Astrocyte of the spinal cord (primary cell): ENCODE measurements around the gene STPG1.

Experiments
- DNase-seq: peaks from one replicate; pipeline ENCODE4 v3.0.0; 2011; ENCODE audit warnings: low read depth, low spot score
- H3K4me3 ChIP-seq: 2 replicates; pipeline ENCODE4 v1.5.1; 2011; ENCODE audit warnings: low read depth, mild to moderate bottlenecking, low read length, moderate library complexity
- CTCF ChIP-seq: IDR thresholded peaks from 2 replicates; pipeline ENCODE4 v1.5.1; 2012; ENCODE audit warnings: low read depth, mild to moderate bottlenecking, low read length, inconsistent platforms
- in situ Hi-C: cut with HindIII; loops from 2 replicates; pipeline ENCODE4 v1.10.0; 2017; ENCODE audit warnings: low sequenced_read_pairs

The STPG1 gene

GRCh38 chr1:24369199-24369598 is 44.4 kb downstream of the STPG1 start:
- no peak overlapping the region for H3K4me3 ChIP-seq
- no peak for TF ChIP-seq CTCF
- DNase-seq = peak; percentile 31
- in situ Hi-C loops = no loop called here

DNA sequence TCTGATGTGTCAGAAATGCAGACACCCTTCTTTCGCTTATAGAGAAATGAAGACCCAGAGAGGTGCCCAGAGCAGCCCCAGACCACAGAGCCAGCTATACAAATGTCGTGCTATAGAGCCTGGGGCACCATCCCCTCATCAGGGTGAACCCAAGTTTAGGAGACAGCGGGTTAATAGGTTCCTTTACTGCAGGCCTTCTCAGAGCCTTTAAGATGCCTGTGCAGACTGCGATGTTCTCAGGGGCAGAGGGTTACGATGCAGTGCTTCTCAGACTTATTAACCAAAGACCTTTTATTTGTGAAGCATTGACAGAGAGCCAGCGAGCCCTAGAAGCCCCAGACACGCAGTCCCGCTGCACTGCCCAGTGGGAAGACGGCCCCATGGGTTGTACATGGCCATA is 46.9 kb downstream of the STPG1 start:
- in situ Hi-C loops = no loop called here

GRCh38 chr1:24364975-24365678 is 48.5 kb downstream of the STPG1 start:
- no peak for TF ChIP-seq CTCF
- peak; percentile 91 for DNase-seq
- no peak overlapping the region for H3K4me3 ChIP-seq
- in situ Hi-C loops = no loop called here

More for the DNA sequence above, 46.9 kb downstream of the STPG1 start:
- H3K4me3 ChIP-seq = no peak overlapping the region
- no peak for TF ChIP-seq CTCF
- DNase-seq = no peak

DNA sequence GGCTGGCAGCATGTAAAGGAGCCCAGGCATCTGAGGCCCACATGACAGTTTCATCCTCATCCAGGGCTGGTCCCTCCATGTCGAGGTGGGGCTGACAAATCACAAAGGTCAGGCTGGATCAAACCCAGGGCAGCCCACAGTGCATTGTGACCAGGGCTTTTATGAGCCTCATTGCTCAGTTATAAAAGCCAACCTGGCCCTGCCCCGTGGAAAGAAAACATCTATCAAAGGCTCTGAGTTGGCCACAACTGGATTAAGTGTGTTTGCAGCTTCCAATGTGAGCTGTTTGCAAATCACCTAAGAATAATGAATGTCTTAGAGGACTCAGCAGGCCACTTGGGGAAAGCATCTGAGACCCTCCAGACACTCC is 49.0 kb downstream of the STPG1 start:
- no peak overlapping the region for H3K4me3 ChIP-seq
- DNase-seq = peak; percentile 49
- in situ Hi-C loops = no loop called here
- no peak for TF ChIP-seq CTCF

- in situ Hi-C loops = no loop called here
- no peak overlapping the region for H3K4me3 ChIP-seq
- TF ChIP-seq CTCF = no peak
- no peak for DNase-seq
These were observed 49.6 kb downstream of the STPG1 start for GRCh38 chr1:24363994-24364393.

- peak; percentile 97 for DNase-seq
- in situ Hi-C loops = no loop called here
These were observed 50.5 kb downstream of the STPG1 start for GRCh38 chr1:24362982-24363614.

More at GRCh38 chr1:24362982-24363614, 50.5 kb downstream of the STPG1 start:
- TF ChIP-seq CTCF = no peak
- H3K4me3 ChIP-seq = no peak overlapping the region
